ENCODE results near the gene MADD.

MADD gene

DNA sequence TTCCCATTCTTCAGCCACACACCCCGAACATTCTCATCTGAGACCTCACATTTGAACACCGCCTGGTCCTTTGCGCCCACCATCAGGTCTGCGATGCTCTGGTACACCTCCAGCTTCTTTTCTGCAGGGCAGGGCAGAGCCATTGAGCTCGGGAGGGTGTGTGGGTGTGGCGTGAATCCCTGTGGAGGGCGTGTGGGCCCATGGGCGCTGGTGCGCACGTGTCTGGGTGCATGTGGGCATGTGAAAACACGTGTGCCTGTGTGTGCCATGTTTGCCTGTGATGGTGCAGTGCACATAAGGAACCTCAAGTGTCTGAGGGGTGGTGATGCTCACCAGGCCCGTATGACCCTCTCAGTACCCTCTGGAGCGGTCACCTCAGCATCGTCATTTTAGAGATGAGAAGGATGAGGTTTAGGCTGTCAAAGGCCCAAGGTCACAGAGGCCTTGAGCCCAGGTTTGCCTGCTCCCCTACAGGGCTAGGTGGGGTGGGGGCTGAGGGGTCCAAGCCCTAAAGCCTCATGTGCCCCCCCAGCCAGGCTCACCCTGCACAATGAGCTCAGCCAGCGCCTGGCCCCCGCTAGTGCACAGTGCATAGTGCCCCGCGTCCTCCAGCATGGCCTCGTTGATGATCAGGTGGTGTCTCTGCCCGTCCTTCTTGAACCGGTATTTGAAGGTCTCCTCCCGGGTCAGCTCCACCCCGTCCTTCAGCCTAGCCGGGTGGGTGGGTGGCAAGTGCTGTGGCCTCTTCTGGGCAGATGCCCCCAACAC, 72.3 kb downstream of the MADD start:
- DNase-seq = no peak

GRCh38 chr11:47342854-47343253, 72.9 kb downstream of the MADD start:
- DNase-seq = no peak

DNA sequence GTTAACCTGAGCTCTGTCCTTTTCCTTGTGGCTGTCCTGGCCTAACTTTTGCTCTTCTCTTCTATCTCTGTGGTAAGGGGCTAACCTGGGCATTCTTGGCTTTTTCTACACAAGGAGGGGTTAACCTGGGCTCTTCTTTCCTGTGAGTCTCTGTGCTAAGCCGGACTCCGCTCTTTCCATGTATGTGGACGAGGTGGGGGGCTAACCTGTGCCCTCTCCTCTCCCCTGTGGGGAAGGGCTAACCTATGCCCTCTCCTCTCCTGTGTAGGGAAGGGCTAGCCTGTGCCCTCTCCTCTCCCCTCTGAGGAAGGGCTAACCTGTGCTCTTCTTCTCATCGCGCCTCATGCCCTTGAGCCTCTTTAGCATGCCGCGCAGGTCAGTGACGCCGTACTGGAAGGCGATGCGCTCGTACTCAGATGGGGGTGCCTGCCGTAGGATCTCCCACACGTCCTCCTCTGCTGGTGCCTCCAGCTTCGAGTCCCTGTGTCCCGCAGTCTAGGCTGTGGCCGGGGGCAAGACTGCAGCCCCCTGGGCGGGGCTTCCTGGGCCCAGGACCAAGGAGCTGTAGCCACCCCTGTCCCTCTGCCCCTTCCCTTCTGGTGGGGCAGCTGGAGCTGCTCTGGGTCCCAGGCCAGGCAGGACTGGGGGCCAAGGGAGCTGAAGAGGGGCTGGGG, 76.1 kb downstream of the MADD start:
- no peak for DNase-seq

DNA sequence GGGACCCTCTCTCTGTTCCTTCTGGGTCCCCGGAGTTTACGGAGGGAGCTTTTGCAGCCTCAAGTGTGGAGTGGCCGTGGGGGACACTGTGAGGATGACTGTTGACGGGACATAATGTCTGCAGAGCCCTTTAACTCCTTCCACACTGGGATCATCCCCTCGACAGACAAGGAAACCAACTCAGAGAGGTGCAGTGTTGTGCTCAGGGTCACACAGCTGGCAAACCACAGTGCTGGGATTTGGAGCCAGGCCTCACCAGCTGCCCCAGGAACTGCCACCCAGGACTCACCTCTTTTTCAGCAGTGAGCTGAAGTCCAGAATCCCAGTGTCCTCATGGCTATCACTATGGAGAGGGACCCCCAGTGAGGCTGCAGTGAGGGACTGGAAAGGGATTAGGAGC, 77.2 kb downstream of the MADD start:
- no peak for DNase-seq

- no peak for DNase-seq
These were observed 78.3 kb downstream of the MADD start for GRCh38 chr11:47348131-47348802.

DNA sequence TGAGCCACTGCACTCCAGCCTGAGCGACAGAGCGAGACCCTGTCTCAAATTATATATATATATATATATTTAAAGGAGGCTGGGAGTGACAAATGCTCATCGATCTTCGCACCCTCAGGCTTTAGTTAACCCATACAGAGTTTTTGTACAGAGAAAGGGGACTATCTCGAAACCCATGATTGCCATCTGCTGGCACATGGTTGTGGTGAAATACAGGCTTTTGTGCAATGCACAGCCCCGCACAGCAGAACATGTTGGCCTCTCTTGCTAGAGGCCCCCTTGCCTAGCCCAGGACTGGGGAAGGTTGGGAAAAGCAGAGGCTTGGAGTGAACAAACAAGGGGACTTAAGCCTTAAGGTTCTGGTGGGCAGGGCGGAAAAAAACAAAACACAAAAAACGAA, 78.9 kb downstream of the MADD start:
- DNase-seq = no peak

- no peak for DNase-seq
These were observed 79.7 kb downstream of the MADD start for GRCh38 chr11:47349521-47350095.

DNA sequence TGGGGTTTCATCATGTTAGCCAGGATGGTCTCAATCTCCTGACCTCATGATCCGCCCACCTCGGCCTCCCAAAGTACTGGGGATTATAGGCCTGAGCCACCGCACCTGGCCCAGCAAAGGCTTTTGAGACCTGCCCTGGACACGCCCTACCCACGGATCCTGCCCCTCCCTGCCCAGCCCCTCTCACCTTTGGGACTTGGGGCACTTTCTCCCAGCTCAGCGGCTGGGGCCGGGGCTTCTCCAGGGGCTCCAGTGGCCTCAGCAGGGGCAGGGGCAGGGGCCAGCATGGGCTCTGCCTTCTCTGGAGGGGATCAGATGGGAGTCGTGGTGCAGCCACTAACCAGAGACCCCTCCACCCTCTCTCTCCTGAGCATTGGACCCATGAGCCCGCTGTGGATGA, 80.4 kb downstream of the MADD start:
- no peak for DNase-seq

DNA sequence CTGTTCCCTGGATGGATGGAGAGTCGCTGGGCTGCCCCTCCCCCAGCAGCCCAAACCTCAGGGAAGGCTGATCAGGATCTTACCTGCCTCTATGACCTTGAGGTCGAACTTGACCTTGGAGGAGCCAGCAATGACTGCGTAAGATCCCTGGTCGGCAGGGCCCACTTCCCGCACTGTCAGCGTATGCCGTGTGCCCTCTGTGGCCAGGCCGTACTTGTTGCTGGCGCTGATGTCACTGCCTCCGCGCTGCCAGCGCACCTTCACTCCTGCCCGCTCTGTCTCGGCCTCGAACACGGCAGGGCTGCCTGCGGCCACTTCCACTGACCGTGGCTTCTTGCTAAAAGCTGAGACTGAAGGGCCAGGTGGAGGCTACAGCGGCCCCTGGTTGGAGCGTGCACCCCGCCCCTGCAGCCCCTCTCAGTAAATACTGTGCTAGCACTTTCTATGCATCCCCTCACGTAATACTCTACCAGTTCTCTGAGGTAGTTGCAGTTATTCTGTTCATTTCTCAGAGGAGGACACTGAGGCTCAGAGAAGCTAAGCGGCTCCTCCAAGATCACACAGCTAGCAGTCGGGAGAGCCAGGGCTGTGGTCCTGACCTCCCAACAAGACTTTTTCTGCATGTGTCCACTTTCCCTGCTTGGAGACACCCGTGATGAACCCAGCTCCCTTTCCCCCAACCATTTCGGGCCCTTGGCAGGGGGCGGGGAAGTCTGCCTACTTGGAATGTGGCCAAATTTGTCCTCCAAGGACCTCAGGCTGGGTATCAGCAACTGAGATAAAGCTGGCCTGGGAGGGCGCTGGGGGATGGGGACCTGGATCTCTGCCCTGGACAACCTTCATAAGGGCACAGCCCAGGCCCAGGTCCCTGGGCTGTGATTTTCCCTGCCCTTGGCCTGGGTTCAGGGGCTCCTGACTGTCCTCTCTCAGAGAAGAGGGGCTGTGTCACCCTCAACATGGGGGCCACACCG, 81.5 kb downstream of the MADD start:
- DNase-seq = no peak

DNA sequence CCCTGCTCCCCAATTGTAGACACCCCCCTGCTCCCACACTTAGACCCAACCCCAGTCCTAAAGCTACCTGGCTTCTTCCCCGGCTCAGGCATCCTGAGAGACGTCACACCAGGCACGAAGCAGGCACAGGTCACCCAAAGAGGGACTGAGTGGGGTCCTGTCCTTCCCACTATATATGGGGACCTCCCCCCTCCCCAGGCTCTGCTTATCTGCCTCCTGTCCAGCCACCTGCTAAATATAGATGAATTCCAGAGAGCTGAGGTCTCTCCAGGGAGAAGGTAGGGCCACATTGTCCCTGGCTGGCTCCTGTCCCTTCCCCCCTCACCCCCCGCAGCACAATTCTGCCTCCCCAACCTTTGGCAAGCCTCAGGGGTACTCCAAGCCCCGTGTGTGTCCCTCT, 82.6 kb downstream of the MADD start, which contains the start of gene MYBPC3:
Gene MYBPC3 (minus strand): TSS at position 147 of the 400 bp plus-strand sequence. CDS start 55 bp downstream, at position 92.
- no peak for DNase-seq

DNA sequence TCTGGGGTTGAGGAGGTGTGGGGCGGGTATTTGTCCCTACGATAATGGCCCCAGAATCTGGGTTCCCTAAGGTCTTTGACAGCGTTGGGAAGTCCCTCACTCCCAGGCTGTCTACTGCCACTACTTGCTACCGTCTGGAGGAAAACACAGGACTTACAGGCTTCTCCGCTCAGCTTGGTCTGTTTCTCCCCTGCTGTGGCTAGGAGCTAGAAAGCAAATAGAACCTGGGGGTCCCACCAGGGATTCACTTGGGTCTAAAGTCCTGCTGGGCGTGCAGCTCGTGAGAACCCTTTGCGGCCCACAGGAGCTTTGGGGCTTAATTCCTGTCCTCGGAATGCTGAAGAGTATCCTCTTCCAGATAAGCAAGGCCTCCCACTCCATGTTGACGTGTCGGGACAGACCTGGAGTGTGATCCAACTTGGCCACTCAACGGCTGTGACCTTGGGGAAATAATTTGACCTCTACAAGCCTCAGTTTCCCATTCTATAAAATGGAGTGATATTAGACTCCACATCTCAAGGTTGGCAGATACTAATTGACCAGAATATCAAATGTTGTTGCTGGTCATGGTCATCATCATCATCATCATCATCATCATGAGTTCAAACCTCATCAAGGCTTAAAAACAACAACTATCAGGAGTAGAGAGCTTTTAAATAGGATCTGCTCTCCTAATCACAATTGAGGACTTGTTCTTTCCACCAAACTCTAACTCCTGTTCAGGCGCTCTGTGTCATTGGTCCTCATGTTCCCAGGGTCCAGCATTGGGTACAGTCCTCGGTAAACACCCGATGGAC, 84.2 kb downstream of the MADD start:
- DNase-seq = no peak

GRCh38 chr11:47354913-47355282, 85.0 kb downstream of the MADD start:
- DNase-seq = peak; percentile 48

GRCh38 chr11:47355283-47356128, 85.6 kb downstream of the MADD start:
- DNase-seq = peak; percentile 93

DNA sequence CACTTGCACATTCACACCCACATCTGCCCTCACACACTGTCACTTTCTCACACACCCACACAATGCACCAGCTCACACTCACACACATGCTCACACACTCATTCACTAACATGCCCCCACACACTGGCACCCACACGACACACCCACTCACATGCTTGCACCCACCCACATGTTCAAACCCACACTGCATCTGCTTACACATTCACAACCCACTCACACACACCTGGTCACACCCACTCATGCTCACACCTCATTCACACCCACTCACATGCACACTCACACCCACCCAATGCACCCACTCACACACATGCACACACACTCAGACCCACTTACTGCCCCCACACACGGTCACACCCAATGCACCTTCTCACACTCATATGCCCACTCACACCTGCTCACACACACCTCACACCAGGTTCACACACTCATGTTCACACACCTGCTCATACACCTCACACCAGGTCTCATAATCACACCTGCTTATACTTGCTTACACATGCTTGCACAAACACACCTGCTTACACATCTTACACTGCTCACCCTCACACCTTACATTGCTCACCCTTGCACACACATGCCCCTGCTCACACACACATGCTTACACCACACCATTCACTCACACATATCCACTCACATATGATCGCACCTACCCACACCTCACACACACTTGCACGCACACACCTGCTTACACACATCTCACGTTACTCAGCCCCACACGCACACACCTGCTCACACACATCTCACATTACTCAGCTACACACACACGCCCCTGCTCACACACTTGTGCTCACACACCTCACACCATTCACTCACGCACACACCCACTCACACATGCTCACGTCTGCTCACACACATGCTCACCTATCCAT, 86.4 kb downstream of the MADD start:
- DNase-seq = no peak

DNA sequence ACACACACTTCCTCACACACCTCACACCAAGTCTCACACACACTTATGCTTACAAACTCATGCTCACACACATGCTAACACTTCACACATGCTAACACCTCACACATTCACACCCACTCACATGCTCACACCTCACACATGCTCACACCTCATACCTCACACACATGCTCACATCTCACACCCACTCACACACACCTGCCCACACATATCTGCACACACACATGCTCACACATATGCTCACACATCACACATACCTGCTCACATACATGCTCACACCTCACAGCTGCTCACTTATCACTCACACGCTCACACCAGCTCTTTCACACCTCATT, 87.0 kb downstream of the MADD start:
- DNase-seq = no peak

- DNase-seq = no peak
These were observed 88.2 kb downstream of the MADD start for GRCh38 chr11:47357985-47358730.

DNA sequence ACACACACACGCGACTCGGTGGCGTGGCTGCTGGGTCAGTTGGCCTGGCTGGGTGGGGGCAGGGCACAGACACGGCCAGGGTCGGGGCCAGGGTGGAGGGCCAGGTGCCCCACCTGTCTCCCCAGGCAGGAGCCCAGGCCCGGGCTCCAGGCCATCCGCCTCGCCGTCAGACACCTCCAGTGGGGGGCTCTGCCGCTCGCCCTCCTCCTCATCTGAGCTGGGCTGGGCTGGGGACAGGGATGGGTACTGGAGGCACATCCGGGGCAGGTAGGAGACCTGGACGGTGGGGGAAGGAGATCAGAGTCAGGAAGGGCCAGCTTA, 88.8 kb downstream of the MADD start:
- no peak for DNase-seq

DNA sequence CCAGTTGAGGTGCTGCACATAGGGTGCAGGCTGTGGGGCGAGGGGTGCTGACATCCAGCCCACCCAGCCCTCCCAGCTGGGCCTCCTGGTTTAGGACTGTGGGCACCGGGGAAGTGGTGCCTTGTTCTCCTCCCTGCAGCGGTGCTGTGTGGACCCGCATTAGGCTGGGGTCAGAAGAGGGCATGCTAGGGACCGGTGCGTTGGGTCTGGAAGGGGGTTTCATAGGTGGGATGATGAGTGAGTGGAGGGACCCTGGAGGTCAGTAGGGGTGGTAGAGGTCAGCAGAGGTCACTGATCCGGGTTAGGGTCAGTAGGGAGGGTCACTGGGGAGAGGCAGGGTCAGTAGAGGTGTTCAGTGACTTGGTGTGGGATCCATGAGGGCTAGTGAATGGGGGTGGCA, 89.2 kb downstream of the MADD start:
- no peak for DNase-seq

DNA sequence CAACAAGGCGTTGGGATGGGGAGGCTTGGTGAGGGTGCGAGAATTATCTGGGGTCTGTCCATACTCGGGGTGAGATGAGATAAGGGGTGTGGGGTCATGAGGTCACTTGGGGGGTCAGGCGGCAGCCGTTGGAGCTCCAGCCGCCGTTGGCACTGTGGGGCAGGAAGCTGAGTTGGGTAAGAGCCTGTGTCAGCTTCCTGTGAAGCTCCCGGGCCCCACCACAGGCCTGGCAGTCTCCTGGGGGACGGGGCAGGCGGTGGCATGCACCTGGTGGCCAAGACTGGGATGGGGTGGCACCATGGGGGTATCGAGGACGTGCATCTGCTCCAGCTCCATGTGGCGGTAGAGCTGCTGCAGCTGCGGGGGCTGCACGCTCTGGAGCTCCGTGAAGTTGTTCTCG, 89.7 kb downstream of the MADD start:
- DNase-seq = no peak

All from femur (tissue), 1 donor.